LNCaP clone FGC (cell line): ENCODE measurements around the gene IFNA7.
"Not testable (repeated sequence)": the region's sequence is repeated elsewhere in the genome, so short reads cannot be mapped to it uniquely, and the experiment has no call there.

Experiments
- DNase-seq: peaks from one replicate; pipeline ENCODE4 v3.0.0-alpha.2; 2011; ENCODE audit warnings: low read depth
- H3K4me3 ChIP-seq: 2 replicates; pipeline ENCODE4 v1.5.1; 2011; ENCODE audit warnings: mild to moderate bottlenecking, low read depth, low read length, control low read depth
- CTCF ChIP-seq: IDR thresholded peaks from 2 replicates; pipeline ENCODE4 v1.5.1; 2012; ENCODE audit warnings: mild to moderate bottlenecking; ENCODE audit not compliant: control insufficient read depth, insufficient read depth; ENCODE audit errors: extremely low read depth

IFNA7 gene

DNA sequence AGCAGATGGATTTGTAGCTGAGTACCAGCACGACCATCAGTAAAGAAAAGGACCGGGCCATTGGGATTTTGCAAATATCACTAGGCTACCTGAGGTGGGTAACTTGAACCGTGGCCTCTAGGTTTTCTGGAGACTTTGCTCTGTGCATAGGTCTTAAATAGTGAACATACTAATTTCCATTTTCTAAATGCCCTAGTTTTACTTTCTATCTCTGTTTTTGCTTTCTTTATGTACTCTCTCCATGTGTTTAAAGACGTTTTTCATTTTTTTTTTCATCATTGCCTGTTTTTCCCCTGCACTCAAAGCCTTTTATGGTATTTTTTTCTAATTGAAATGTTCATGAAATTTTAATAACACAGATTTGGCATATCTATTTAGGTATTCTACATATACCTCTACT is at the start of gene IFNA7:
IFNA7 (minus strand) TSS at position 101 of the 400 bp plus-strand sequence; CDS start at position 61, 40 bp downstream.
- not testable (repeated sequence) for H3K4me3 ChIP-seq, DNase-seq

- TF ChIP-seq CTCF = no peak
- no peak for DNase-seq
- no peak overlapping the region for H3K4me3 ChIP-seq
These were observed 49.6 kb upstream of the IFNA7 start for GRCh38 chr9:21251638-21252037.

- no peak for TF ChIP-seq CTCF
- H3K4me3 ChIP-seq = no peak overlapping the region
- no peak for DNase-seq
These were observed 49.2 kb upstream of the IFNA7 start for GRCh38 chr9:21251190-21251589.

- H3K4me3 ChIP-seq = no peak overlapping the region
- DNase-seq = no peak
- no peak for TF ChIP-seq CTCF
These were observed 42.8 kb upstream of the IFNA7 start for GRCh38 chr9:21244836-21245235.

GRCh38 chr9:21239911-21240310 is 37.9 kb upstream of the IFNA7 start, which contains the start of gene IFNA14:
Gene IFNA14, minus strand, starts transcription at chr9:21240005. Its CDS starts 70 bp downstream, at chr9:21239935.
- no peak for DNase-seq
- no peak within 1 kb of the TSS for H3K4me3 ChIP-seq
- TF ChIP-seq CTCF = no peak

DNA sequence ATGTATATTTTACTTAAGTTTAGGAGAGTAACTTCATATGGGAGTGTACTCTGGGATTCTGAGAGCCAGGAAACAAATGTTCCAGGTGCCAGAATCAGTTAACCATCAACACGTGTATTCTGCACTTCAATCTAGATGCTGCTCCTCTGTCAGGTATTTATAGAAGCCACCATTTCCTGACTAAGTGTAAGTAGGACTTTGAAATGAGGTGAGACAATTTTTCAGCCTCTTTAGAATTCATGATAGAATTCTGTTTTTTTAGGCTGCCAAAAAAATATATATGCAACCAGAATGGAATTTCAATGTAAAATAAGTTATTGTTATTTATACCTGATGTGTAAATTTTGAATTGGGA is 34.3 kb upstream of the IFNA7 start:
- H3K4me3 ChIP-seq, DNase-seq: not testable (repeated sequence)

- not testable (repeated sequence) for H3K4me3 ChIP-seq
- peak; percentile 15 for DNase-seq
- TF ChIP-seq CTCF = peak; percentile 75
These were observed 33.7 kb upstream of the IFNA7 start for GRCh38 chr9:21235468-21236359.

DNA sequence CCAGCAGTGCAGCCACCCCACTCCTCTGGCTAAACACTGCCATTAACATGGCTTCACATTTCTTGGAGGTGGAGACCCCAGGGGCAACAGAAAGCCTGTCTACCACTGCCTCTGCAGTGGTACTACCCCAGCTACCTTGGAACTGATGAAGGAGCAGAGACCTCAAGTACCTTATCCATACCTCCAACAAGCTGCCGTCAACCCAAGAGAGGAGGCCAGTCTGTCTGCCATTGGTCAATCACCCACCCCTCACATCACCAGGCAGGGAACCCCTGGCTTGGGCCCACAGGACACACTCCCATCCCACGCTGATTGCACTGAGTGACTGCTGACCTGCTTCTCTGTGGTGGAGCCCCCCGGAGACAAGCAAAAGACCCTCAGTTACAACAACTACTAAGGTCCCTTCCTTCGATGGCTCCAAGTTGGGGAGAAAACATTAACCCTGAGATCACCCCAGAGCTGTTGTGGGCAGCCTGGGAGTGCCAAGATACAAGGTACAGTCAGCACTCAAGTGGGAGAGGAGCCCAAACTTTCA is 32.2 kb upstream of the IFNA7 start:
- no peak for DNase-seq
- TF ChIP-seq CTCF = no peak
- no peak overlapping the region for H3K4me3 ChIP-seq
